SK-N-SH treated with all-trans-retinoic acid at 6 μM for 48 hours (cell line): ENCODE data around the gene KIF6.

ENCODE experiments used
- ATAC-seq: fragments of 200-7000 bp; cut with Tn5 transposase; 3 replicates; pipeline ENCODE4 v1.9.1; 2020; ENCODE audit warnings: mild to moderate bottlenecking, moderate library complexity
- ARNTL ChIP-seq: fragments of 450-650 bp; formaldehyde crosslinking; IDR thresholded peaks from 2 replicates; pipeline ENCODE4 v1.5.0; 2020; ENCODE audit warnings: low read depth, mild to moderate bottlenecking, moderate library complexity, borderline replicate concordance
- BACH2 ChIP-seq: fragments of 250-450 bp; sonication (Bioruptor Pico); IDR thresholded peaks from 2 replicates; pipeline ENCODE4 v1.9.0; 2021; ENCODE audit warnings: mild to moderate bottlenecking, borderline replicate concordance
- CSDC2 ChIP-seq: fragments of 250-450 bp; sonication (Bioruptor Pico); IDR thresholded peaks from 2 replicates; pipeline ENCODE4 v1.5.0; 2020; ENCODE audit warnings: mild to moderate bottlenecking, moderate library complexity
- ESRRG ChIP-seq: fragments of 250-450 bp; sonication (Bioruptor Pico); IDR thresholded peaks from 2 replicates; pipeline ENCODE4 v1.6.1; 2021; ENCODE audit warnings: mild to moderate bottlenecking
- GLIS3 ChIP-seq: fragments of 250-450 bp; sonication (Bioruptor Pico); IDR thresholded peaks from 2 replicates; pipeline ENCODE4 v1.5.0; 2020; ENCODE audit warnings: mild to moderate bottlenecking, moderate library complexity
- ISL1 ChIP-seq: fragments of 250-450 bp; sonication (Bioruptor Pico); IDR thresholded peaks from 2 replicates; pipeline ENCODE4 v2.1.2; 2022; ENCODE audit warnings: mild to moderate bottlenecking, moderate library complexity
- OSR1 ChIP-seq: fragments of 250-450 bp; sonication (Bioruptor Pico); IDR thresholded peaks from 2 replicates; pipeline ENCODE4 v1.8.0; 2022; ENCODE audit warnings: moderate library complexity, mild to moderate bottlenecking, inconsistent platforms
- PPARA ChIP-seq: fragments of 250-450 bp; sonication (Bioruptor Pico); IDR thresholded peaks from 2 replicates; pipeline ENCODE4 v1.5.0; 2020; ENCODE audit warnings: mild to moderate bottlenecking, borderline replicate concordance
- SNAI2 ChIP-seq: fragments of 250-450 bp; sonication (Bioruptor Pico); IDR thresholded peaks from 2 replicates; pipeline ENCODE4 v1.5.0; 2020; ENCODE audit warnings: mild to moderate bottlenecking, moderate library complexity
- TOX ChIP-seq: fragments of 250-450 bp; sonication (Bioruptor Pico); IDR thresholded peaks from 2 replicates; pipeline ENCODE4 v1.8.0; 2021; ENCODE audit warnings: mild to moderate bottlenecking, moderate library complexity, borderline replicate concordance
- ZFP3 ChIP-seq: fragments of 250-450 bp; sonication (Bioruptor Pico); IDR thresholded peaks from 2 replicates; pipeline ENCODE4 v1.5.0; 2020; ENCODE audit warnings: mild to moderate bottlenecking, moderate library complexity
- ZFP30 ChIP-seq: fragments of 450-650 bp; formaldehyde crosslinking; IDR thresholded peaks from 2 replicates; pipeline ENCODE4 v1.5.0; 2022; ENCODE audit warnings: mild to moderate bottlenecking, moderate library complexity
- ZNF565 ChIP-seq: fragments of 450-650 bp; formaldehyde crosslinking; conservative IDR thresholded peaks from 2 replicates; pipeline ENCODE4 v1.5.0; 2020; ENCODE audit warnings: low read depth, mild to moderate bottlenecking, moderate library complexity
- ZNF70 ChIP-seq: fragments of 450-650 bp; formaldehyde crosslinking; IDR thresholded peaks from 2 replicates; pipeline ENCODE4 v1.5.0; 2020; ENCODE audit warnings: mild to moderate bottlenecking, moderate library complexity
- ZNF8 ChIP-seq: fragments of 450-650 bp; formaldehyde crosslinking; IDR thresholded peaks from 2 replicates; pipeline ENCODE4 v1.5.0; 2020; ENCODE audit warnings: mild to moderate bottlenecking, moderate library complexity
- TF ChIP-seq, protein P1 (sequence below): fragments of 250-450 bp; sonication (Bioruptor Pico); IDR thresholded peaks from 2 replicates; pipeline ENCODE4 v1.5.1; 2021; ENCODE audit warnings: mild to moderate bottlenecking, moderate library complexity
- TF ChIP-seq, protein P2 (sequence below): fragments of 250-450 bp; sonication (Bioruptor Pico); IDR thresholded peaks from 2 replicates; pipeline ENCODE4 v1.8.0; 2021; ENCODE audit warnings: low read depth, mild to moderate bottlenecking, moderate library complexity, borderline replicate concordance
- TF ChIP-seq, protein P3 (sequence below): fragments of 250-450 bp; sonication (Bioruptor Pico); IDR thresholded peaks from 2 replicates; pipeline ENCODE4 v1.5.1; 2020; ENCODE audit warnings: low read depth, mild to moderate bottlenecking, moderate library complexity
- TF ChIP-seq, protein P4 (sequence below): fragments of 250-450 bp; sonication (Bioruptor Pico); IDR thresholded peaks from 2 replicates; pipeline ENCODE4 v1.5.0; 2020; ENCODE audit warnings: mild to moderate bottlenecking, moderate library complexity
- TF ChIP-seq, protein P5 (sequence below): fragments of 250-450 bp; sonication (Bioruptor Pico); IDR thresholded peaks from 2 replicates; pipeline ENCODE4 v1.8.0; 2020; ENCODE audit warnings: mild to moderate bottlenecking, moderate library complexity, borderline replicate concordance

KIF6 gene

DNA sequence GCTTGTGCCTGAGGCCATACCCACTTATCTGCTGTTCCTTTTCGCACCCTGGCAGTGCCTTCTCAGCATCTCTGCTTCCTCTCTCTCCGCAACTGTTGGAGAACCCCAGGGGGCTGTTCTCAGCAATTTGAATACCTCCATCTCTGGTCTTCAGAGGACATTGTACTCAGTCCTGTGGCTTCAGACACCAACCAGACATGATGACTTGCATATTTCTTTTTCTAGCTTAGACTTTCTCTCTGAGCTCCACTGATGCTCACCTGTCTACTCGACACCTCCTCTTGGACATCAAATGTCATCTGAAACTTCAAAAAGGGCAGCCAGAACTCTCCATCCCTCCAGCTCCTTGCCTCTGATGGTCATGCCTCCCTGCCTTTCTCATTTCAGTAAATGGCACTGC lies 383.9 kb downstream of the KIF6 start:
- no peak for ATAC-seq
- TF ChIP-seq CSDC2 (CRISPR knock-in tag), result no peak
- no peak for TF ChIP-seq TOX
- TF ChIP-seq ZNF70 (CRISPR knock-in tag), result no peak
- no peak for TF ChIP-seq ESRRG
- TF ChIP-seq PPARA (CRISPR knock-in tag), result no peak
- no peak for TF ChIP-seq ZFP30 (CRISPR knock-in tag)
- TF ChIP-seq, protein P1, sequence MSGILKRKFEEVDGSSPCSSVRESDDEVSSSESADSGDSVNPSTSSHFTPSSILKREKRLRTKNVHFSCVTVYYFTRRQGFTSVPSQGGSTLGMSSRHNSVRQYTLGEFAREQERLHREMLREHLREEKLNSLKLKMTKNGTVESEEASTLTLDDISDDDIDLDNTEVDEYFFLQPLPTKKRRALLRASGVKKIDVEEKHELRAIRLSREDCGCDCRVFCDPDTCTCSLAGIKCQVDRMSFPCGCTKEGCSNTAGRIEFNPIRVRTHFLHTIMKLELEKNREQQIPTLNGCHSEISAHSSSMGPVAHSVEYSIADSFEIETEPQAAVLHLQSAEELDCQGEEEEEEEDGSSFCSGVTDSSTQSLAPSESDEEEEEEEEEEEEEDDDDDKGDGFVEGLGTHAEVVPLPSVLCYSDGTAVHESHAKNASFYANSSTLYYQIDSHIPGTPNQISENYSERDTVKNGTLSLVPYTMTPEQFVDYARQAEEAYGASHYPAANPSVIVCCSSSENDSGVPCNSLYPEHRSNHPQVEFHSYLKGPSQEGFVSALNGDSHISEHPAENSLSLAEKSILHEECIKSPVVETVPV (CRISPR knock-in tag), result no peak
- TF ChIP-seq GLIS3 (CRISPR knock-in tag), result no peak
- no peak for TF ChIP-seq BACH2 (CRISPR knock-in tag)

DNA sequence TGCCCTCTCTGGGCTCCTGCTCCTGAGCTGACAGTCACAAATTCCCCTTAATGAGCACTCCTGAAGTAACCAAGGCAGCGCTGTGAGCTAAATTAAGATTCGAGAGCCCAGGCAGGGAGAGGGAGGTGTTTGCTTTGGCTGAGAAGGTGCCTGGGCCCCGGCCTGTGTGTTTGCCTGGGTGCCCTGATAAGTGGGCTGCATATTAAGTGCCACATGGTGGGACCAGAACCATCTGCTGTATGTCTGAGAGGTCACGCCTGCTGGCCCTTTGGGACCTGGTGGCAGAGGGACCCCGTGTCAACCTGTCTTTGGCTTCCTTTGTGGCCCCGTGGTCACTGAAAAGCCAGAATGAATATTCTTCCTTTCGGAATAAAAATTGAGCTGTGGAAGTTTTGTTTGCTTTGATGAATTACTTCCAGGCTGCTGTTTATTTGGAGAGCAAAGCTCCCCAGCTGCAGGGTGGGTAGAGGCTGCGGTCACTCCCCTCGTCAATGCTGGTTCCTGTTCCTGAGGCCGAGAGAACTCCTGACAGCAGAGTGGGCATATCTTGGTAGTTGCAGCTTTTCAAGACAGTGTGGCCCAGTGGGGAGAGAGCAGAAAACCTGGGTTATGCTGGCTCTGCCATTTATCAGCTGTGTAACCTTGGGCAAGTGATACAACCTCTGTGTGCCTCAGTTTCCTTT lies 385.2 kb downstream of the KIF6 start:
- no peak for ATAC-seq
- TF ChIP-seq TOX (no peak), ZFP3 (CRISPR knock-in tag) (no peak), ZNF70 (CRISPR knock-in tag) (no peak), ZNF565 (no peak), SNAI2 (CRISPR knock-in tag) (no peak), GLIS3 (CRISPR knock-in tag) (no peak), OSR1 (CRISPR knock-in tag) (no peak), ARNTL (CRISPR knock-in tag) (no peak), ZNF8 (CRISPR knock-in tag) (no peak), CSDC2 (CRISPR knock-in tag) (no peak), PPARA (CRISPR knock-in tag) (no peak)
- TF ChIP-seq, protein P2, sequence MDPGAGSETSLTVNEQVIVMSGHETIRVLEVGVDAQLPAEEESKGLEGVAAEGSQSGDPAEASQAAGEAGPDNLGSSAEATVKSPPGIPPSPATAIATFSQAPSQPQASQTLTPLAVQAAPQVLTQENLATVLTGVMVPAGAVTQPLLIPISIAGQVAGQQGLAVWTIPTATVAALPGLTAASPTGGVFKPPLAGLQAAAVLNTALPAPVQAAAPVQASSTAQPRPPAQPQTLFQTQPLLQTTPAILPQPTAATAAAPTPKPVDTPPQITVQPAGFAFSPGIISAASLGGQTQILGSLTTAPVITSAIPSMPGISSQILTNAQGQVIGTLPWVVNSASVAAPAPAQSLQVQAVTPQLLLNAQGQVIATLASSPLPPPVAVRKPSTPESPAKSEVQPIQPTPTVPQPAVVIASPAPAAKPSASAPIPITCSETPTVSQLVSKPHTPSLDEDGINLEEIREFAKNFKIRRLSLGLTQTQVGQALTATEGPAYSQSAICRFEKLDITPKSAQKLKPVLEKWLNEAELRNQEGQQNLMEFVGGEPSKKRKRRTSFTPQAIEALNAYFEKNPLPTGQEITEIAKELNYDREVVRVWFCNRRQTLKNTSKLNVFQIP (CRISPR knock-in tag), result no peak

DNA sequence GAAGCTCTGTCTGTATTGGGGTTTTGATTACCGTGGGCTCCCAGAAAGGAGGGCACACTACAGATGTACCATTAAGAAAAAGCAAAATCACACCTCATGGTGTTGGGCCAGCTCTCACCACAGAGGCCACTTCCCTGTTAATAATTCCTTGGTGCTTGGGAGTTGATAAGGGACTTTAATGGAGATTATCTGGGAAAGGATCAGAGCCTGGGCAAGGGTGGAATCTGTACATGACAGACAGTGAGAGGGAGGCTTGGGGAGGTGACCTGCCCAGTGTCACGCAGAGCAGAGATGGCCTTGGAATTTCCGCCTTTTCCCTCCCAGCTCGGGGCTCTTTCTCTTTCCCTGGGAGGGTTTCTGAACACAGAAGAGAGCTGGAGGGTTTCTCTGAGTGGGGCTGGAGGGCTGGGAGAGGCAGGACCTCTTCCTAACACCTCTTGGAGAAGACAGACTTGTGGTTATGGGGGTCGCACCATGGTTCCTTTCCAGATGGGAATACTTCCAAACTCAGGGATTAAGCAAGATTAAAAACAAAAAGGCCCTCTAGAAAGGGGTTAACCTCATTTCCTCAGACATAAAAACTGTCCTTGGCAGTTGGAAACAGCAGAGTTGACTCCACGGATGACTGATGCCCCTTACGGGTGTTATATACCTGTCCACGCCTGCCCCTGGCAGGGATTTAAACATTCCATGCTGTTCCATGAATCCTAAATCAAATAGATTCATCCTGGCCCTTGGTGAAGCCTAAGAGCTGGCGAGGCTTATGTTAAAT lies 385.9 kb downstream of the KIF6 start:
- TF ChIP-seq ZNF8 (CRISPR knock-in tag), result no peak
- TF ChIP-seq, protein P3, sequence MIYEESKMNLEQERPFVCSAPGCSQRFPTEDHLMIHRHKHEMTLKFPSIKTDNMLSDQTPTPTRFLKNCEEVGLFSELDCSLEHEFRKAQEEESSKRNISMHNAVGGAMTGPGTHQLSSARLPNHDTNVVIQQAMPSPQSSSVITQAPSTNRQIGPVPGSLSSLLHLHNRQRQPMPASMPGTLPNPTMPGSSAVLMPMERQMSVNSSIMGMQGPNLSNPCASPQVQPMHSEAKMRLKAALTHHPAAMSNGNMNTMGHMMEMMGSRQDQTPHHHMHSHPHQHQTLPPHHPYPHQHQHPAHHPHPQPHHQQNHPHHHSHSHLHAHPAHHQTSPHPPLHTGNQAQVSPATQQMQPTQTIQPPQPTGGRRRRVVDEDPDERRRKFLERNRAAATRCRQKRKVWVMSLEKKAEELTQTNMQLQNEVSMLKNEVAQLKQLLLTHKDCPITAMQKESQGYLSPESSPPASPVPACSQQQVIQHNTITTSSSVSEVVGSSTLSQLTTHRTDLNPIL (CRISPR knock-in tag), result no peak
- no peak for TF ChIP-seq PPARA (CRISPR knock-in tag)
- no peak for TF ChIP-seq TOX
- no peak for TF ChIP-seq ISL1
- no peak for TF ChIP-seq SNAI2 (CRISPR knock-in tag)
- no peak for TF ChIP-seq ZNF70 (CRISPR knock-in tag)
- no peak for TF ChIP-seq ARNTL (CRISPR knock-in tag)
- TF ChIP-seq, protein P4, sequence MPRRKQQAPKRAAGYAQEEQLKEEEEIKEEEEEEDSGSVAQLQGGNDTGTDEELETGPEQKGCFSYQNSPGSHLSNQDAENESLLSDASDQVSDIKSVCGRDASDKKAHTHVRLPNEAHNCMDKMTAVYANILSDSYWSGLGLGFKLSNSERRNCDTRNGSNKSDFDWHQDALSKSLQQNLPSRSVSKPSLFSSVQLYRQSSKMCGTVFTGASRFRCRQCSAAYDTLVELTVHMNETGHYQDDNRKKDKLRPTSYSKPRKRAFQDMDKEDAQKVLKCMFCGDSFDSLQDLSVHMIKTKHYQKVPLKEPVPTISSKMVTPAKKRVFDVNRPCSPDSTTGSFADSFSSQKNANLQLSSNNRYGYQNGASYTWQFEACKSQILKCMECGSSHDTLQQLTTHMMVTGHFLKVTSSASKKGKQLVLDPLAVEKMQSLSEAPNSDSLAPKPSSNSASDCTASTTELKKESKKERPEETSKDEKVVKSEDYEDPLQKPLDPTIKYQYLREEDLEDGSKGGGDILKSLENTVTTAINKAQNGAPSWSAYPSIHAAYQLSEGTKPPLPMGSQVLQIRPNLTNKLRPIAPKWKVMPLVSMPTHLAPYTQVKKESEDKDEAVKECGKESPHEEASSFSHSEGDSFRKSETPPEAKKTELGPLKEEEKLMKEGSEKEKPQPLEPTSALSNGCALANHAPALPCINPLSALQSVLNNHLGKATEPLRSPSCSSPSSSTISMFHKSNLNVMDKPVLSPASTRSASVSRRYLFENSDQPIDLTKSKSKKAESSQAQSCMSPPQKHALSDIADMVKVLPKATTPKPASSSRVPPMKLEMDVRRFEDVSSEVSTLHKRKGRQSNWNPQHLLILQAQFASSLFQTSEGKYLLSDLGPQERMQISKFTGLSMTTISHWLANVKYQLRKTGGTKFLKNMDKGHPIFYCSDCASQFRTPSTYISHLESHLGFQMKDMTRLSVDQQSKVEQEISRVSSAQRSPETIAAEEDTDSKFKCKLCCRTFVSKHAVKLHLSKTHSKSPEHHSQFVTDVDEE (CRISPR knock-in tag), result no peak
- TF ChIP-seq ESRRG, result no peak
- ATAC-seq, result no peak

DNA sequence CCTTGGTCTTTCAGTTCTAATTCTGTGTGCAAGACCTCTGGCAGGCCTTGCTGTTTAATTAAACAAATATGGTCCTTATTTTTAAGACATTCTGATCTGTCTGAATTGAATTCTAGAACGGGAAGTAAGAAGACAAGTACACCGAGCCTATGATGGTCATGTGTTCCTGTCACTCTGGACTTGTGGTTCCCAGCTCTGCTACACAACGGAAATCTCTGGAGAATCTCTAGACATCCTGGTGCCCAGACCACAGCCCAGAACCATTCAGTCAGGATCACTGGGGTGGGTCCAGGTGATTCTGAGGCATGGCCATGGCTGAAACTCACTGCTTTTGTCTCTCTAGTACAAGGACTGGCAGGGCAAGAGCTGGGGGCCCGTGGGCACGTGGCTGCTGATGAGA lies 386.8 kb downstream of the KIF6 start:
- TF ChIP-seq, protein P2 (CRISPR knock-in tag), result no peak
- TF ChIP-seq ZFP30 (CRISPR knock-in tag) (no peak), GLIS3 (CRISPR knock-in tag) (no peak), OSR1 (CRISPR knock-in tag) (no peak), PPARA (CRISPR knock-in tag) (no peak), ARNTL (CRISPR knock-in tag) (no peak), ISL1 (no peak), ZNF8 (CRISPR knock-in tag) (no peak), ZNF565 (no peak)
- TF ChIP-seq, protein P5, sequence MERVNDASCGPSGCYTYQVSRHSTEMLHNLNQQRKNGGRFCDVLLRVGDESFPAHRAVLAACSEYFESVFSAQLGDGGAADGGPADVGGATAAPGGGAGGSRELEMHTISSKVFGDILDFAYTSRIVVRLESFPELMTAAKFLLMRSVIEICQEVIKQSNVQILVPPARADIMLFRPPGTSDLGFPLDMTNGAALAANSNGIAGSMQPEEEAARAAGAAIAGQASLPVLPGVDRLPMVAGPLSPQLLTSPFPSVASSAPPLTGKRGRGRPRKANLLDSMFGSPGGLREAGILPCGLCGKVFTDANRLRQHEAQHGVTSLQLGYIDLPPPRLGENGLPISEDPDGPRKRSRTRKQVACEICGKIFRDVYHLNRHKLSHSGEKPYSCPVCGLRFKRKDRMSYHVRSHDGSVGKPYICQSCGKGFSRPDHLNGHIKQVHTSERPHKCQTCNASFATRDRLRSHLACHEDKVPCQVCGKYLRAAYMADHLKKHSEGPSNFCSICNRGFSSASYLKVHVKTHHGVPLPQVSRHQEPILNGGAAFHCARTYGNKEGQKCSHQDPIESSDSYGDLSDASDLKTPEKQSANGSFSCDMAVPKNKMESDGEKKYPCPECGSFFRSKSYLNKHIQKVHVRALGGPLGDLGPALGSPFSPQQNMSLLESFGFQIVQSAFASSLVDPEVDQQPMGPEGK (CRISPR knock-in tag), result no peak
- TF ChIP-seq, all 23 proteins: peak for 0

More for the DNA sequence above, 386.8 kb downstream of the KIF6 start:
- no peak for ATAC-seq
